ENCODE results near the gene AVP.
"Not testable (repeated sequence)": the region's sequence is repeated elsewhere in the genome, so short reads cannot be mapped to it uniquely, and the experiment has no call there.

Gene AVP

GRCh38 chr20:3084283-3084985, at the start of gene AVP:
TSS of gene AVP (minus strand) at chr20:3084724. CDS start at chr20:3084674, 50 bp downstream.
- DNase-seq = no peak

- DNase-seq = no peak
Measured at GRCh38 chr20:3134151-3134550, 49.6 kb upstream of the AVP start.

GRCh38 chr20:3133155-3133554, 48.6 kb upstream of the AVP start:
- DNase-seq = no peak

GRCh38 chr20:3130051-3130600, 45.6 kb upstream of the AVP start:
- no peak for DNase-seq

GRCh38 chr20:3129094-3129493, 44.6 kb upstream of the AVP start:
- DNase-seq = no peak

- no peak for DNase-seq
Measured at GRCh38 chr20:3128275-3128984, 43.9 kb upstream of the AVP start.

- DNase-seq = no peak
Measured at GRCh38 chr20:3126527-3126859, 42.0 kb upstream of the AVP start.

GRCh38 chr20:3125776-3126526, 41.4 kb upstream of the AVP start:
- DNase-seq = not testable (repeated sequence)

GRCh38 chr20:3124773-3125560, 40.4 kb upstream of the AVP start:
- not testable (repeated sequence) for DNase-seq

GRCh38 chr20:3124163-3124562, 39.6 kb upstream of the AVP start:
- not testable (repeated sequence) for DNase-seq

GRCh38 chr20:3123542-3123941, 39.0 kb upstream of the AVP start:
- no peak for DNase-seq

- DNase-seq = no peak
Measured at GRCh38 chr20:3121955-3122610, 37.6 kb upstream of the AVP start.

GRCh38 chr20:3121271-3121911, 36.9 kb upstream of the AVP start:
- DNase-seq = no peak

GRCh38 chr20:3119044-3119443, 34.5 kb upstream of the AVP start:
- DNase-seq = no peak

- not testable (repeated sequence) for DNase-seq
Measured at GRCh38 chr20:3117839-3118379, 33.4 kb upstream of the AVP start.

- DNase-seq = no peak
Measured at GRCh38 chr20:3116341-3116740, 31.8 kb upstream of the AVP start.

- no peak for DNase-seq
Measured at GRCh38 chr20:3115190-3116107, 30.9 kb upstream of the AVP start.

- no peak for DNase-seq
Measured at GRCh38 chr20:3111995-3112394, 27.5 kb upstream of the AVP start.

- DNase-seq = no peak
Measured at GRCh38 chr20:3111507-3111906, 27.0 kb upstream of the AVP start.

Data from NCI-H2107 (cell line).